RPMI8226 (cell line): ENCODE measurements around the gene NLK.
"Not testable (repeated sequence)": the region's sequence is repeated elsewhere in the genome, so short reads cannot be mapped to it uniquely, and the experiment has no call there.

ENCODE experiments used
- DNase-seq: peaks from one replicate; pipeline ENCODE4 v3.0.0-alpha.2; 2015

The NLK gene

DNA sequence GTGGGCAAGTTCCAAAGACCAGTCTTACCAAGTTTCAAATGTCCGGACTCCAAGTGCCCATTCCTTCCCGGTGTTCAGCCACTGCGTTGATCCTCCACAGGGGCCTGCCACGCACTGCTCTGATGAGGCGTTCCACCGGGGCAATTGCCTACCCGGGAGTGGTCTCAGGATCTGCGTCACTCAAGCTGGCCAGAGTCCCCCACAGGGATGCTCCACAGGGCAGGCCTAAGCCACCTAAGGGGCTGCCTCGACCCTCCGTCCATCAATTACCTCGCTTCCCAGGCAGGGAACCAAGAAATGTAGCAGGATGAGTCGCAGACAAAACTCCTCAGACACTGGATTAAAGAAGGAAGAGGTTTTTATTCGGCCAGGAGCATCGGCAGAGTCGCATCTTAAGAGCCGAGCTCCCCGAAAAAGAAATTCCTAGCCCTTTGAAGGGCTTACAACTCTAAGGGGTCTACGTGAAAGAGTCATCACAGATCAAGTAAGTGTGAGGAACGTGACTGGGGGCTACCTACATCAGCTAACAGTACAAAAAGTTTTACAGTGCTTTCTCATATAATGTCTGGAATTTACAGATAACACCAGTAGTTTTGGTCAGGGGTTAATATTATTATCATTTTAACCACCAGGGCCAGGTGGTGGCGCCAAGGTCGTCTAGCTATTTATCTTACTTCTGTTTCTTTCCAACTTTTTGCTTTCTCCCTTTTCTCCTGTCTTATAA is 196.2 kb downstream of the NLK start:
- not testable (repeated sequence) for DNase-seq

DNA sequence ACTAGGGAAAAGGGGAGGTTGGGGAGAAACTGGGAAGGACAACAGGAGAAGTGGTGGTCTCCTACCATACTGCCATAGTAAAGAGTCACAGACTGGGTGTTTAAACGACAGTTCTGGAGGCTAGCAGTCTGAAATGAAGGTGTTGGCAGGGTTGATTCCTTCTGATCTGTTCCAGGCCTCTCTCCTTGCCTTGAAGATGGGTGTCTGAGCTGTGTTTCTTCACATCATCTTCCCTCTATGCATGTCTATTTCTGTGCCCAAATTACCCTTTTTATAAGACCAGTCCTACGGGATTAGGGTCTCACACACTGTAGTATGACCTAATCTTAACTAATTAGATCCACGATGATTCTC is 196.8 kb downstream of the NLK start:
- no peak for DNase-seq

DNA sequence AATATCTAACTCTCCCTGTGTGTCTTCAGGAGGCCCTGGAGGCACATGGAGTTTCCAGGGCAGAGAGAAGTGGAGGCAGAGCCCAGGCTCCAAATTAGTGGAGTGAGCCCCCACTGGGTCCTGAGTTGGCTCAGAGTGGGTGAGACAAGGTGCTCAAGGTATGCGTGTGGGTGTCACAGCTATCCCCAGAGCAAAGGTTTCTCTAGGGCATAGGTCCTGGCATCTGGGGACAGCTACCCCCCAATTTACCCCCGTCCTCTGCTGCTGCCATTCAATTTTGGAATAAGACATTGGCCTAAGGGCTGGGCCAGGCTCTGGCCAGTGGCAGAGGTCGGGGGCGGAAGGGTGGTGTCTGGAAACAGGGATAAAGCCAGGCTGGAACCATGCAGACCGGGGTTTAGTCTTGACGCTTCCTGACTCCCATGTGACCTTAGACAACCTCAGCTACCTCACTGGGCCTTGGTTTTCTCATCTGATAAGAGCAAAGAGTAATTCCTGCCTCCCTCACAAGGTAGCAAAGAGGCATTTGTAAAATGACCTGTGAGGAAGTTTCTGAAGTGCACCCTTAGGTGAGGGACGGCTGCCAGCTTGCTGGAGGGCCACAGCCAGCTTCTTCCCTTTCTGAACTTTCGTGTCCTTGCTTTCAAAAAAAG is 198.3 kb downstream of the NLK start:
- no peak for DNase-seq

DNA sequence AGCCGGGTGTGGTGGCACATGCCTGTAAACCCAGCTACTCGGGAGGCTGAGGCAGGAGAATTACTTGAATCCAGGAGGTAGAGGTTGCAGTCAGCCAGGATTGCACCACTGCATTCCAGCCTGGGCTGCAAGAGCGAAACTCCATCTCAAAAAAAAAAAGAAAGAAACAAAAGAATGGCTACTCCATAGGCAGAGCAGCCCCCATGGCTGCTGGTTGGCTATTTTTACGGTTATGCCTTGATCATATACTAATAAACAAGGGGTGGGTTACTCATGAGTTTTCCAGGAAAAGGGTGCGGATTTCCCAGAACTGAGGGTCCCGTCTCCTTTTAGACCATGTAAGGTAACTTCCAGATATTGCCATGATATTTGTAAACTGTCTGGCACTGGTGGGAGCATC is 200.3 kb downstream of the NLK start:
- no peak for DNase-seq

DNA sequence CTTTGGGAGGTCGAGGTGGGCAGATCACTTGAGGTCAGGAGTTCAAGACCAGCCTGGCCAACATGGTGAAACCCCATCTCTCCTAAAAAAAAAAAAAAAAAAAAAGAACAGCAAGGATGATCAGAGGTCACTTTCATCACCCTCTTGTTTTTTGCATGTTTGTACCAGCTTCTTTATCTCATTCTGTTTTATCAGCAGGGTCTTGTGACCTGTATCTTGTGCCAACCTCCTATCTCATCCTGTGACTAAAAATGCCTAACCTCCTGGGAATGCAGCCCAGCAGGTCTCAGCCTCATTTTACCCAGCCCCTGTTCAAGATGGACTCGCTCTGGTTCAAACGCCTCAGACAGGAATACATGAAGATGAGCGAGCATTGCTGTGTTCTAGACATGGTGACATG is 200.8 kb downstream of the NLK start:
- DNase-seq, result not testable (repeated sequence)

DNA sequence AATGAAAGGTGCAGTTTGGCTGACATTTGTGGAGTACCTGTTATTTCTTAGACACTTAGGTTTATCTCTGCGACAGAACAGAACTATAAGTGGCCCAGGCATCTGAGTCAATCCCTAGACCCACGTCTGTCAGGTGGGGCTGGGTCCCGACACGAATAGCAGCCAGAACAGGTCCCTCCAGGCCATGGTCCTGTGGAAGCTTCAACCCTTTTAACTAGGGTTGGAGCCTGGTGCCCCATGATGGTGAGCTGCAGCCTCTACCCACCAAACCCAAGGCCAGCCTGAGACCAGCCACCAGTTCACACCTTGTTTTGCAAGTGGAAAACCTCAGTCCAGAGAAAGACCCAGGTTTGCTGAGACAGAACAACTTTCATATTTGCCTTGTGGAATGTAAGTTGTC is 202.0 kb downstream of the NLK start:
- no peak for DNase-seq
